CD4-positive, alpha-beta T cell treated with Interleukin-10 for 1 hour (primary cell): Measurements from ENCODE around the gene TMEM167A.
"Not testable (repeated sequence)": the region's sequence is repeated elsewhere in the genome, so short reads cannot be mapped to it uniquely, and the experiment has no call there.

Experiments used
- DNase-seq: peaks from one replicate; pipeline ENCODE4 v3.0.0-alpha.2; 2020

Gene TMEM167A

DNA sequence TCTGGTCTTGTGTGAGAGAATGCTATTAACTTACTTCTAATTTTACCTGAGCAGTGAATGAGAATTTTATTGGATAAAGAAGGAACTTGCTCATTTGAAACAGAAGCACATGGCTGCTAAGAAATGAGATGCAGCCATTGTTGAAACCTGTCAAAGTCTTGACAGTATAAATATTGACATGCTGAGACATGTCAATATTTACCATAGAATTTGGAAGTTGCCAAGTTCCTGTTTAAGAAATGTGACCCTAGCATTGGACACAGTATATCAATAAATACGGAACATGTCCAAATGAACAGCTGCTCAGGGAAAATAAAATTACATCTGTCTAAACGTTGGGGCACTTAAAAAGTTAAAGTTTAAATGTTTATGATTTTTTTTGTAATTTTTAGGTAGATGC is 7.9 kb upstream of the TMEM167A start:
- no peak for DNase-seq

DNA sequence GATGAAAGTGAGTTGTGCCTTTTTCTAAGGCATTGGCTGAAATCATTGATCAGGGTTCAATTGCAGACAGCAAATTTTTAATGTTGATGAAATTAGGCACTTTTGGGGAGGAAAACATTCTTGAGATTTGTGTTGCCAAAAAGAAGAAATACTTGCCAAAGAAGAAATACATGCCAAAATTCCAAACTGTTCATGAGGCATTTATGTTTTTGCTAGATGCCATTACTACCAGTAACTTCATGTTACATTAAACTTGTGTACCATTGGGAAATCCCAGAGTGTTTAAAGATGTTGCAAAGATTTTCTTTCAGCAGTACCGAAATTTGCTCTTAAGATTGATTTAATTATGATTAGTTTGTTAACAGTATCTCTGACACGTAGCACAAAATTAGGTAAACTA is 7.1 kb upstream of the TMEM167A start:
- DNase-seq = no peak

DNA sequence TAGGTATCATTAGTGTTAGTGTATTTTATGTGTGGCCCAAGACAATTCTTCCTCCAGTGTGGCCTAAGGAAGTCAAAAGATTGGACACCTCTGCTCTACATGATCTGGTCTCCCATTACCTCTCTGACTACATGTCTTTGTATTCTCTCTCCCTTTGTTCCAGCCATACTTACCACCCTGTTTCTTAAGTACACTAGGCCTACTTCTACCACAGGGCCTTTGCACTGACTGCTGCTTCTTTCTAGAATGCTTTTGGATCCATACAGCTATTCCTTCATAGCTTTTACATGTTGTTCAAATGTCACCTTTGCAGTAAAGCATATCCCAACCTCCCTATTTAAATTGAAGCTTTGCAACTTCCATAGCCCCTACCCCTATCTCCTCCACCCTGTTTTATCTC is 5.6 kb upstream of the TMEM167A start:
- DNase-seq = no peak

DNA sequence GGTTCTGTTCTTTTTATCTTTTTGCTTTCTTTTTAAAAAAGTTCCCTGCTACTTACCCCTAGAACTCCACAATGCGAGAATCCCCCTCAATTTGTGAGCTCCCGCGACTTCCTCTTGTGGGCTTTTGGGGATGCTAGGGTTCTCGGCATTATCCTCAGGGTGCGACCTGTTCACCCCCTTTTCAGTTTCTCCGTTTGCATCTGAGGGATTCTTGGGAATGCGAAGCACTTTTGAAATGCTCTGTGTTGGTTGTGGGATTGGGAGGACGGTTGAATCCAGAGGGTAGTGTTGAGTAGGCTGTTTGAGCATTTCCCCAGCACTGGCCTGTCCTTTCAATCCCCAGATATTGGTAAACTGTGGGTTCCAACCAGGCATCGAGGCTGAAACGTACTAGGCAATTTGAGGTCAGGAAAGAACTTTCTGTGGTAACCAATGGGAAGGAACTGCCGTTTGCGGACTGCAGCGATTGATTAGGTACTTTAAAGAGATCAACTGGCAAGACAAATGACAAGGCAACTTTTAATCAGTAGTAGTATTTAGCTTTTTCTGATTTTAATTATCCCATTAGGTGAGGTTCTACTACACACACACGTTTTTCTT is 568 bp upstream of the TMEM167A start:
- peak; percentile 34 for DNase-seq

DNA sequence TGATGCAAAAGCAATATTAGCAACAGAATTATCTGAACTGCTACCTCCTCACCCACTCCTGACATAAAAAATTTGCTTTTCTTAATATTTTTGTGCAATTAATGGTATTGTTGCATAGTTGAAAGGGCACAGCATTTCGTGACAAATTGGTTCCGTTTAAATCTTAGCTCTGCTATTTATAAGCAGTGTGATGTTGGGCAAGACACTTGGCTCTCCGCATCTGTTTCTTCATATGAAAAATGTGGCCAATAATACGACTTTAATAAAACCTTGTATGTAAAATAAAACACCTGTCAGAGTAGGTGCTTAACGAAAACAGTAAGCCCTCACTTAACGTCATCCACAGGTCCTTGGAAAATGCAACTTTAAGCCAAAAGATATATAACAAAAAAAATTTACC is 4.2 kb downstream of the TMEM167A start:
- no peak for DNase-seq

DNA sequence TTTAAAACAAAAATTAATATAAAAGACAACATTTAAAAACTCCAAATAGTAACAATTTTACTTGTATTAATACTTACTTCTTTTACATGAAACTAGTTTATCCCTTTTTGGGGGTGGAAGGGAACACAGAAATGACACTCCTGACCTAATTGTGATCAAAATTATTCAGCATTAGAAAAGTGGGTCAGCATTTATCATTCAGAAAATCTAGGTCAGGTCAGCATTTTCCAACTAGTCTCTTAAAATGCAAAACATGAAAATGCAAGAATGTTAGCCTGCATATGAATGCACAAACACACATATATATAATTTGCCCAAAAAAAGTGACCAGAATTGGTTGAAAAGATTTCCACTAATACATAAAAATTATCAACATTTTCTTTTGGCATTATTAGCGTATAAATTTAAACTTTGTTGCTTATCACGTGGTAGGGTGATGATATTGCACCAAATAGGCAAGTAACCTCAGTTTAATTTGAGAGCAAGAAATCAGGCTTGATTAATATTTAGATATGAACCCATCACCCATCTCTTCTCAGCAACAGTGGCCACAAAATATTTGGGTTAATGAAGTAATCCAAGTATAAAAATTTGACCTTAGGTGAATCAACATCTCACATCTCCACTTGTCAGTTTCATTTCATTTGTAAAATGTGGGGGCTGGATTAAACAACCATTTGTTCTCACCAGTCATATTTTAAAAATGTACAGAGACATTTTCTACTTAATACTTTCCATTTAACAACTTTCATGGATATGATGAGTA is 5.7 kb downstream of the TMEM167A start:
- no peak for DNase-seq

DNA sequence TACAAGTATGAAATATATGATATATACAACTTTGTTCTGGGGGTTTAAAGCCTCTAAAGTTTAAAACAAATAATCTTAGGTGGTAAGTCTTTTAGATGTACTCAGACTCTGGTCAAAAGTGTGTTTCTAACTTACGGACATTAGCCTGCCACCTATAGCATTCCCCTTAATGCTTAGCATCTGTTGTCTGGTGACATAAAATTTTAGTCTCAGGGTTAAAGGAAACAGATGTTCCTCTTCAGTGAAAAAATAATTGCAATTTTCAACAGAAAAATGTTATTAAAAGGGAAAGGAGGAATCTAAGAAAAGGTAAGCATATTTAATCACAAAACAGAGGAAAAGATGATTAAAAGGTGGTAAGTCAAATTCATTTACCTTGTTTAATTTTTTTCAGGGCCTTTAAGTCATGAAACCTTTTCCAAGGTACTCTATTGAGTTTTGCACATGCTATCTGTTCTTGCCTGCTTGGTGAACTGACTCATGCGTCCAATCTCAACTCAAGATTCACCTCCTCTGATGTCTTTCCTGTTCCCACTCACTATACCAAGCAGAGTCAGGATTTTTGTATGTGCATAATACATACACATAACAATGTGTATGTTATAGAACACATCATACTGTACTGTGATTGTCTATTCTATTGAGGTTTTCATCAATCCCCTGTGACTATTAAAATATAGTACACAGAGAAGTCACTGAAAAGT is 7.9 kb downstream of the TMEM167A start:
- no peak for DNase-seq

DNA sequence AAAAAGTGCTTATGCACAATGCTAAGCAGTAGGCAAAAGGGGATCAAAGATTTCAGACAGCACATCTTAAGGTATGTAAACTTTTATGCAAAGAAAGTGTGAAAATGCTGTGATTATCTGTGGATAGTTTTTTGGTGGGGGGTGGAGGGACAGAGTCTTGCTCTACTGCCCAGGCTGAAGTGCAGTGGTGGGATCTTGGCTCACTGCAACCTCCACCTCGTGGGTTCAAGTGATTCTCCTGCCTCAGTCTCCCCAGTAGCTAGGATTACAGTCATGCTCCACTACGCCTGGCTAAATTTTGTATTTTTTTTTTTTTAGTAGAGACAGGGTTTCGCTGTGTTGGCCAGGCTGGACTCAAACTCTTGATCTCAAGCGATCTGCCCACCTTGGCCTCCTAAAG is 9.8 kb downstream of the TMEM167A start:
- not testable (repeated sequence) for DNase-seq

DNA sequence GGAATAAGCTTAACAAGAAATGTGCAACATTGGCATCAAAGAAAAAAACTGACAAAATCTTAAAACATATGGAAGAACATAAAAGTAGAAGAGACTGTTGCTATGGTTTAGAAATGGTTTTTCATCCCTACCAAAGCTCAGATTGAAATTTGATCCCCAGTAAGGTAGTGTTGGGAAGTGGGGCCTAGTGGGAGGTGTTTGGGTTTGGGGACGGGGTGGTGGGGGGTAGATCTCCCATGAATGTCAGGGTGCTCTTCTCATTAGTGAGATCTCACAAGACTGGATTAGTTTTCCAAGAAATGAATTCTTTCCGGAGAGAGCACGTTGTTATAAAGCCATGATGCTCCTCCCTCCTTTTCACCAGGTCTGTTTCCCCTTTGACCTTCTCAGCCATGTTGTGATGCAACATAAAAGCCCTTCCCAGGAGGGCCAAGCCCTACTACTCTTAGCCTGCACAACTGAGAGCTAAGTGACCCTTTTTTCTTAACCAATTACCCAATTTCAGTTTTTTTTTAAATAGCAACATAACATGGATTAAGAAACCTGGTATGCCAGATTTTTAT is 10.6 kb downstream of the TMEM167A start:
- no peak for DNase-seq

DNA sequence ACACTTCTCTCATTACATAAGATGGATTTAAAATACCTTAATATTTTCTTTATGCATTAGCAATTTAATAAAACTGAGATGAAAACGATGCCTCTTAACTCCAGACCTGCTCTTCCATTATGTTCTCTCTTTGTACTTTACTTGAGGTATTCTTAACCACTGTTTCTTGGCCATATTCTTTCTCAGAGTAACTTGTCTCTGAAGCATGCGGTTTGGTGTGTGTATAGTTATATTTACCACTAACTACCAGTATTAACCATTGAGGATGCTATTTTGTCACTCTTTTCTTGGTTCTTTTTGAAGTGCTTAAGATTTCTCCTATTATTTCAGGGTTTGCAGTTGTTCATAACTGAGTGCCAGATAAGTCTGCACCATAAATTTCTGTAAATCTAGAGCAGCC is 17.9 kb downstream of the TMEM167A start:
- no peak for DNase-seq

DNA sequence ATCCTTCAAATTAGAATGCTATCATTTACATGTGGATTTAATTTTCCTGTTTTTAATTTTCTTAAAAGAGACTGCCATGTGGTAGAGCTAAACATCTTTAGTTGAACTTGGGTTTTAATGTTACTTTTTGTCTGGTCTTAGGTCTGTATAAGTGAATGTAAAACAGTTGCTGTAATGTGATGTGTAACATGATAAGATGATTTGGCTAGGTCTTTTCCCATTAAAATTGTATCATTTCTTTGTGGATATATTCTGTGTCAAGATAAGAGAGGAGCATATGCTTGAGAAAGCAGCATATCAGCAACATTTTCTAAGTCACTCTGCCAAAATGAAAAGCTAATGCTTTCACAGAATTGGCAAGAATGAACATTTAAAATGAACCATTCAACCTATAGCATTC is 18.5 kb downstream of the TMEM167A start:
- DNase-seq = no peak

DNA sequence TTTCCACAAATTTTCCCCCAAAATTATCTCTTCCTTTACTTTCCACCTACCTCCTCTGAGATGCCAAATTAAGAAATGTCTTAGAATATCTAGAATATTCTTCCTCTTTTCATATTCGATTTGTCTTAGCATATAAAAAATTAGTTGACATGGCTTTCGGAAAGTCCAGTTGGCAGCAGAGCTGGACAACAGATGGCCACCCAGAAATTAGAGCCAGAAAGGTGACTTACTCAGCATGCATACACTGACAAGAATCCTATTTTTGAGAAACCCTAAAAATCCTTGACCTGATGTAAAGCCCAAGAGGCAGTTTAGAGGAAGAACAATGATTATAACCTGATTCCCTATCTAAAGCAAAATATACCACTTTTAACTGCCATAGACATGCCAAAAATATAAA is 22.0 kb downstream of the TMEM167A start:
- DNase-seq = no peak

DNA sequence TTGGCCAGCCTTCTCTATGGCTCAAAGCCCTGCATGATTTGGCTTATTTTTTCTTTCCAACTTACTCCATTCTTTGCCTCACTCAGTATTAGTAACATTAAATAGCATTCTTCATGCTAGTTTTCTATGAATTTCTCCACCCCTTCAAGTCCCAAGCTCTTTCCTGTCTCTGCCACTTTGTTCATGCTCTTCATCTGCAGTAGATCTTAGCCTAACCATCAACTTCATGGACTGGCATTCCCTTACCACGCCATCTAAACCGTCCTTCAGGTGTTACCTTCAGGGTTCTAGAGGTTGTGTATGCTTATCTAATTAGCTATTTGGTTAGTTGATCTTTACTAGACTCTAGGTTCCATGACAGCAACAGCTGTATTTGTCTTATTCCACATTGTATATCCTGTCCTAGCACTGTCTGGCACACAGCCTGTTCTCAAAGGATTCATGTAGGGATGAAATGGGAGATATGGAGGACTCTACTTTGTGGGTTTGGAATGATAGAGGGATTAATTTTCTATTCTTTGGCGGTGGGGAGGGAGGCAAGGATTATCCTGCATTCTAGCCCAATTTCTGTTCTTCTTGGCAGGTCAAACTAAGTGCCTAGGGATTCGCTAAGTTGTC is 26.4 kb downstream of the TMEM167A start:
- DNase-seq = no peak

DNA sequence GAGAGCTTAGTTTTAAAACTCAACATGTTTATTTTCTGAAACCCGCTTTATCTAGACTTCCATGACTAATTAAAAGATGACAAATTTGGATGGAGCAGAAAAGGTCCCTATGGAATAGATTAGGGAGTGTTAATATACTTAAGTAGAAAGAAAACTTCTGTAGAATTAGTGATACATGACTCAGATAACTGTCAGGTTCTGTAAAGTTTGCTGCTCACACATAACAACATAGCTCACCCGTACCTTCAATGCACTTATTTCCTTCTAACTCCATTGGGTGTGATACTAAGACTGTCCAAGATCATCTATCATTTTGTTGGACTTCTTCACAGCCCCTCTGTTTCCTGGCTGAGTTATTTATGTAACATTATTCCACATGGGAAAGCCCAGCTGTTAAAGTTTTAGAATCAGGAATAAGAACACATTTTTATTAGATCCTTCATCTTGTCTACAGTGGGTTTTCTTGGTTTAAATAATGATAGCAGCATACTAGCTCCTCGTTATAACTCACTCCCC is 27.8 kb downstream of the TMEM167A start:
- no peak for DNase-seq

DNA sequence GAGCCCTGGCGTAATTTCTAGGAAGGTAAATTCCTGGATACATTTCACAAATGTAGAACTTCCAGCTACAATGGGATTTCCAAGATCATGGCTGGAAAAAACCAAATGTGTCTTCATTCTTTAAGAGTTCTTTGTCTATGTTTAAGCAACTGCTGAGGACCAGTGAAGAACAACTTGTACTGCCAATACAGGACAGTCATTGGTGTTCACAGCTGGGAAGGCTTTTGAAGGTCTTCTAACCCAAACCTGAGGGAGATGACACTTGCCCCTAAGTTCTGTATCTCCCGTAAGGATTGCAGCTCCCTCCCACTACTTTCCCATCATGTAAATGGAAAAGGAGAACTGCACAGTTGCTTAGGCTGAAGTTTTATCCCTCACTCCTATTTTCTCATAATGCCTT is 28.4 kb downstream of the TMEM167A start:
- no peak for DNase-seq

DNA sequence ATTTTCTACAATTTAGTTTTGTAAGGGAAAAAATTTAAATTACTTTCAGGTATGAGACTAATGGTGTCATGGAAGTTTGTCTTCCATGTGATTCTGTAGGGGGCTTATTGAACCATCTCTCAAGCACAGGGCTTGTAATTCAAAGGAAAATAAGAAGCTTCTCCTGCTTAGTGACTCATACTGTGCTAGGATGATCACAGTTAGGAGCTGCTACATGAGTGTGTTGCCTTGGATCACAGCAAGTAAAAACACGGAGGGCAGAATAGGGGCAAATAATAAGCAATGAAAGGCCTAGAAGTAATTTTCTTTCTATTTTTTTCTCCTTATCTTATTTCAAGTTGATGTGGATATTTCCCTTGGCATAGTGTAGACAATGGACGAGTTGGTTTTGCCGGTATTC is 28.9 kb downstream of the TMEM167A start:
- no peak for DNase-seq

DNA sequence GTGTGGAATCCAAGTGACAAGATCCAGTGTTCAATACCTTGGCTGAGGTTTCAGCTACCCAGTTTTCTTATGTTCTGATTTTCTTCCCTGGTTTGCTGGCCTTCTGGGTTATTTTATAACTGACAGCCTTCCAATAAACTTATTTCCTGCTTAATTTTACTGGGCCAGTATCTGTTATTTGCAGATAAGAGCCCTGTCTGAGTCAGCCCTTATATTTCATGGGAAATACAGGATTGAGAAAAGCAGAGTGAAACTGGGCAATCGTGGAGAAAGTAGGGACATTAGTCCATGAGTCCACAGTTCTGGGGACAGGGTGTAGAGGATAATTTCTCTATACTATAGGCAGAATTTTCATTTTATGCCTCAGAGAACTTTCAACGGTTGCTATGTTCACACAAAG is 32.3 kb downstream of the TMEM167A start:
- DNase-seq = no peak

DNA sequence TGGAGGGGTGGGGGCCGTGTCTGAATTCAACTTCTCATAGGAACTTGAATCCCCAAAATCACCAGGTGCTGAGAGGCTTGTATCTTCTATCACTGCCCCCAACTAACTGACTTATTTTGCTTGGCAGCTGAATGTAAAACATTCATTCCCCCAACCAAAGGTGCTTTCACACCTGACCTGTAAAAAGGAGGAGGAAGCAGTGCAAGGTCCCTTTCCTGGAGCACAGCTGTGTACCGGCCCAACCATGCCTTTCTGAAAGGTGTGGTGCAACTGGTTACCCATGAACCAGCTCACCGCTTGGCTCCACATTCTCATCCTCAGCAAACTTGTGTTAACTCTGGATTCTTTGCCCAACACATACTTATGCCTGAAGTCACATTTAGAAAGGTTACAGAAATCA is 34.7 kb downstream of the TMEM167A start:
- no peak for DNase-seq

DNA sequence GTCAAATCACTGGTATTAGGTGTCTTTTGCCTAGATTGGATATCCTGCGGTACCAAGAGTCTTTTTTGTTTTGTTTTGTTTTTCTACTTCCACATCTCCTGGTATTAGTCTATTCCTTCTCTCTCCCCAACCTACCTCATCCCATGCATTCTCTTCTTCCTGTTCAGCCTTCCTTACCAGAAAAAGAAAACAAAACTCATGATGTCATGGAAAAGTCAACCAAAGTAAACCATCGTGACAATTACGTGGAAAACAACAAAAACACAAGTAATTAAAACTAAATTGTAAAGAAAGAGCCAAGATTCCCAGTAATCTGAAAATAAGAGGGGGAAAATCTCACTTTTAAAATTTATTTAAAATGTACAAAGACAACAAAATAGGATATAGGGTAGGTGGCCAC is 38.3 kb downstream of the TMEM167A start:
- DNase-seq = no peak

DNA sequence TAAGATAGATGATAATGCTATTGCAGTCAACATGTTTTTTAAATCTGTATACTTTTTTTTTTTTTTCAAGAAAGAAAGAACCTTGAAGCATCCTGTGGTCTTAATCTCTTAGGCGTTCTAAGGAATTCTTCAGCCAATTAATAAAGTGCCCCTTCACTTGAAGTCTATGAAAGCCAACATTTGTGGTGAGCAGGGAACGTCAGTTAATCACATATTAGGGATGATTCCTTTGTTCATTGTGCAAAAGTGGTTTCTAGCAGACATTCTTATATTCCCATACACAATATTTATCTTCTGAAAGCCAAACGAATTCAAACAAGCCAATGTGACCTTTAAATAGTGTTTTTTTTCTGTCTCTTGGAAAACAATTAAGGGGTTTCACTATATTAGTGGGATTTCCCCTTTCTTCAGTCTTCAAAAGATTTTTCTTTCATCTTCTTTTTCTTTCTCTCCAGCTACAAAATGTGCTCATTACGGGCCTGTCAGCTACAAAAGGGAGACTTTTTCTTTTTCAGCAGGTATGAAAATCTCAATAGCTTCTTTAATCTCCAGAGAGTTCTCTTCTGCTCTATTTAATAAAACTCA is 40.1 kb downstream of the TMEM167A start:
- no peak for DNase-seq

DNA sequence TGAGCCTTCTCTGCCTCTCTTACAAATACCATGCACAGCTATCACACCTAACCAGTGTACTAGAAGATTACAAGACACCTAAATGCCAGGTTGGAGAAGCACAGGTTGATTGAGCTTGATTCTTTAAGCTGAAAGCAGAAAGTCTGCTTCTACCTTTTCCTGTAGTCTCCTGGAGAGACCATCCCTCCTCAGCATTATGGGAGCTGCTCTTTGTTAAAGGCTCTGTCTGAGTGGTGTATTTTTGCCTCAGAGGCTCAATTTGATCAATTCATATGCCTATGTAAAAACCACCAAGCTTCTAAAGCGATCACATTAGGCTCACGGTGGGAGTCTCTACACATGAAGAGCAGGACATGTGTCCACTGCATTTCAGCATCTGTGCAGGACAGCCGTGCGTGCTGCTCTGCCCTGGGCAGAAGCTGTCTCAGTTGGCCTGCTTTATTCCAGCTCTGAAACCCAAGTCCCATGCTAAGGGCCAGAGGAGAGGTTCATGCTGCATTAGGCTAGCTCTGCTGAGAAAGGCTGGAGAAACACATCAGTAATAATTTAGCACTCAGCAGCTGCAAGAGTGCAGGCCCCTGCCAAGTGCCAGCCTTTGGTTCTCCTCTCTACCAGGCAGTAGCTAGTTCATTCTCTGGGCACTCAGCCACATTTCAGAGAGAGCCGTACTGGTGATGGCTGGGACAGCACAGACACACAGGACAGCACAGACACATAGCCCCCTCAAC is 41.7 kb downstream of the TMEM167A start:
- DNase-seq = no peak

DNA sequence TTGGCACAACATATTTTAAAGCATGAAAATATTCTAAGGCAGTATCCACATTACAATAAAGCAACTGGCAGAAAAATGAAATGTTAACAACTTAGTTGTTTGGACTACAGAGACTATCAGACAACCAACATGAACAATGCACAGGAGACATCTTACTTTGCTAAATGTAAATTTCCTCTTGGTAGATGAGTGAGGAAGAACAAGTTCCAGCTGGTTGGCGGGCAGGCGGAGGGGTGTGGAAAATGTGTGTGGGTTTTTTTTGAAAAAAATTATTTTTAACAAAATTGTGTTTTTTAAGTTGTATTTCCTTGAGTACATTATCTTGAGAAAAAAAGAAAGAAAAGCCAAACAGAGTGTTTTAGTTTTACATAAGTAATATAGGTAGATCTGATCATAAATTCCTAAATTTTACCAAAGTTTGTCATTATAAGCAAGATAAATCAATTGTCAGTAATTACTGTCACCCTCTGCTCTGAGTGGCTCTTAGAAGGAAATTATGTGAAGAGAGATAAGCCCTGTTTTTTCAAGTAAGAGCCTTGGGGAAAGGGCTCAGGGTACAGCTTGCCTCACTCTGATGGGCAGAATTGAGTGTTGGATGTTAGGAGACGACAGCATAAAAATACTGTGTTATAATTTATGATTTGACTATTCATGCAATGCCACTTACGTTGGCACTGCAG is 42.5 kb downstream of the TMEM167A start:
- no peak for DNase-seq
